Stimulated activated CD4-positive, alpha-beta T cell treated with anti-CD3 and anti-CD28 coated beads, Interleukin-15, amount 100 ng/mL, for 48 hours (primary cell): ENCODE measurements around the gene HSFX2.
"Not testable (repeated sequence)": the region's sequence is repeated elsewhere in the genome, so short reads cannot be mapped to it uniquely, and the experiment has no call there.

Source experiments
- DNase-seq, 2 donors: peaks; one replicate each; pipeline ENCODE4 v3.0.0-alpha.2; 2020; ENCODE audit warnings: low read depth in 2 of 2

HSFX2 gene

GRCh38 chrX:149590993-149591392 lies 4.1 kb downstream of the HSFX2 start:
- DNase-seq, result not testable (repeated sequence)

GRCh38 chrX:149587359-149587758 lies 7.8 kb downstream of the HSFX2 start, which contains the start of gene MAGEA9B:
TSS of gene MAGEA9B (minus strand) at chrX:149587459. CDS start at chrX:149583179, 4,280 bp downstream.
- not testable (repeated sequence) for DNase-seq

DNA sequence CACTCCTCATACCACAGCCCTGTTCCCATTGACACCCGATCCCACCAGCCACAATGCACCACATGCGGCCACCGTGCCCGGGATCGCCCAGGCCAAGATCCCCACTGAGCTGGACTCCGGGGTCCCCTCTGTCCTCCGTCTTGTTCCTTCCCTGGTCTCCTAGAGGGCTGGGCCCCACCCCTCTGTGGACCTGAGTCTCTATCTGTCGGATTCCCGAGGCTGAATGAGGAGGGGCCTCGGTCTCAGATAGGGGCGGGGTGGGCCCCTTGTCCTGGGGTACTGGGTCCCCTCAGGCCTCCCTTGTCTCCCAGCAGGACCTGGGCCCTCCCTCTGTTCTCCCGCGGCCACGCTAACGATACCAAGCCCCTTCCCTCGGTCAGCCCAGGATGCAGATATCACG lies 9.5 kb downstream of the HSFX2 start:
- not testable (repeated sequence) for DNase-seq

GRCh38 chrX:149573456-149573855 lies 21.7 kb downstream of the HSFX2 start:
- DNase-seq, result not testable (repeated sequence)

GRCh38 chrX:149572743-149573142 lies 22.4 kb downstream of the HSFX2 start:
- no peak for DNase-seq

DNA sequence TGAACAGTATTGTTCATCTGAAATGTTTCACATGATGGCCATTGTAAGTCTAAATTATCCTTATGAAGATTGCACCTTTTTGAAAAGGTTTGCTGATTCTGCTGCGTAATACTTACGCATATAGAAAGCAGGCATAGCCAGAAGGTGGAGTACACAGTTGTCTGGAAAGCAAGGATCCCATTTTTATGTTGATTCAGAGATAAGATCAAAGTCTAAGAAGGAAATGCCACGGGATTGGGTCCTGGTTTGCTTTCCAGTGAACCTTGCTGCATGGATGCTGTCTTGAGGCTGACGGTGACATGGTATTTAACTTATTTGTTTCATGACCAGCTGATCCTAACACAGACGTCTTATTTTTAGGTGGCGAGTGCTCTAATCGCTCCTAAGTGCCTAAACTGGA lies 23.3 kb downstream of the HSFX2 start:
- no peak for DNase-seq

DNA sequence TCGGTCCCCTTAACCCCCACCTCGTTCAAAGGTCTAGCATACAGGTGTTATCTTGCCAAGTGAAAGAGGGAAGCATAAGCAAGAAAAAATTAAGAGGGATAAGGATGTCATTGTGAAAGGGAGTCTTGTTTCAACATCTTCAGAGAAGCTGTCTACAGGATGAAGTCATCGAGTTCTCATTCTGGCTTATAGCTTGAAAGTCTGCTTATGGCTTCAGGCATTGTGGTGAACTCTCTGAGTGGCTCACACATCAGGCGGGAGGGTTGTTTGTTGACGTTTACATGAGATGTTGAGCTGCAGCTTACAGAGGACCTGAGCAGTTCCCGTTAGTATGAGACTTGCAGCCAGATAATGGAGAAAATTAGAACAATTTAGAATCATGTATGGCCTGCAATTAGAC lies 24.4 kb downstream of the HSFX2 start:
- DNase-seq, result no peak

GRCh38 chrX:149569770-149570169 lies 25.3 kb downstream of the HSFX2 start:
- DNase-seq, result no peak

- DNase-seq, result no peak
Measured at GRCh38 chrX:149568701-149569296, 26.3 kb downstream of the HSFX2 start.

DNA sequence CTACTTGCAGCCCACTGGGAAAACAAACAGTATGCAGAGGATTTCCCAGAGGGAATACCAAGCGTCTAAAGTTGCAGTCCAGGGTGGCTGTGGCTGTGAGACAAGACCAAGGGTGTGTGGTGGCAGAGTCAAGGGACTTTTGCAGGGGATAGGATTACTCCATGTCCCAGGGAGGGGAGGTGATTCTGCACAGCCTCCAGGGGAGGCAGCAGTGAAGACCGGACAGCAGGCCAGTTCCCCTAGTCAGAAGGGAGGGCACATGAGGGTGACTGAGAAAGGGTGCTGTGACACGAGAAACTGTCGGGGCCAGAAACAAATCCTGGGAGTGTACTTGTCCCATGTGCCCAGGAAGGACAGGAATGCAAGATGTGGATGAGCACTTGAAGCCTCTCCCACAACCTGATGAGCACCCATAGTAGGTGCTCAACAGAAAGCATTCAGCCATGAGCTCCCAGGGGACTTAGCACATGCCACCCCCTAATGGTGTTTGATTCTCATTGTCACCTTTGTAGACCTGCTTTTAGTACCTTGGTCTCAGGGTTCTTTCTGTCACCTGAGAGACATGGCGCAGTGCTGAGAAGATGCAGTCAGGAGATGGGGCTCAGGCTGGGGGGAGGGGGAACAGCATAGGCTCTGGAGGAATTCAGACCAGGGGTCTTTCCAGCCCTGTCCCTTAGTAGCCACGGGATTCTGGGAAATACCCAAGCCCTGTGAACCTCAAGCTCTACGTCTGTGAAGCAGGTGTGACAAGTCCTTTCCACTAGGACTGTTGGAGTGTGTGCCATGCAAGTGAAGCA lies 27.3 kb downstream of the HSFX2 start:
- no peak for DNase-seq

DNA sequence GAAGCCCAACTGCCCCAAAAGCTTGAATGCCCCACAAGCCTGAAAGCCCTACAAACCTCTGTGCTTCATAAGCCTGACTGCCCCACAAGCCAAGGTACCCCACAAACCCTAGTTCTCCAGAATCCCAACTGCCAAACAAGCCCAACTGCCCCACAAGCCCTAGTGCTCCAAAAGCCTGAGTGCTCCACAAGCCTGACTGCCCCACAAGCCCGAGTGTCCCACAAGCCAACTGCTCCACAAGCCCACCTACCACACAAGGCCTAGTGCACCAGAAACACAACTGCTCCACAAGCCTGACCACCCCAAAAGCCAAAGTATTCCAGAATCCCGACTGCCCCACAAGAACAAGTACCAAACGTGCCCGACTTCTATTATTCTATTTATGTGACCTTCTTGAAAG lies 31.8 kb downstream of the HSFX2 start:
- no peak for DNase-seq

GRCh38 chrX:149555251-149555650 lies 39.9 kb downstream of the HSFX2 start:
- DNase-seq, result not testable (repeated sequence)

DNA sequence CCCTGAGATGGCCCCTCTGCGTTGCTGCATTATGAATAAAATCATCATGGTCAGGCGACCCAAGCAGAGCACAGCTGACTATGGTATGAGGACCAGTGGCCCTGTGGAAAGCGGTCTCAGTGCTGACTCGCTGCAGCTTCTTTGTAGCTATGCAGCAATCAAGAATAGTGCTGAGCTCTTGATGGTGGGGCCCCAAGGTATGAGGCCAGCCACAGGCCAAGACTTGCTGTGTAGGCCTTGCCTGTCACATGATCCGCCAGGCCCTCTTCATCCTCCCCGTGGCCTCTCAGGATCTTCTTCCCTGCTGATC lies 43.2 kb downstream of the HSFX2 start:
- DNase-seq, result not testable (repeated sequence)

GRCh38 chrX:149551245-149551938 lies 43.7 kb downstream of the HSFX2 start:
- not testable (repeated sequence) for DNase-seq

DNA sequence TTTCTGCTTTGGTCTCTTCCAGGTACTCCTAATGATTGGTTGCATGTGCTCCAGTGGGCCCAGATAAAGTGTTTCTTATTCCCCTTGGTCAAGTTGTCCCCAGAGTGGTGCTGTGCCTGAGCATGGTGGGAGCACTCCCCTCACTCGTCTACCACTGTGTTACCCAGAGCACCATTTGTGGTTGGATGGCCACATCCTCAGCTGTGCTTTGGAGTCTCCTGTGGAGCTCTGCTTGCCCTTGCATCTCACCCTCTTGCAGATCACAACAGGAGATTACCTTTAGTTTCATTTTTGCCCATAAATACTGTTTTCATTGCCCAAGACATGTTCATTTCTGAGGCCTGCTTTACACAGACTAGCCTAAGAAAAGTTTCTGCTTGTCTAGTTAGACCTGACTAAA lies 44.7 kb downstream of the HSFX2 start:
- DNase-seq, result not testable (repeated sequence)

DNA sequence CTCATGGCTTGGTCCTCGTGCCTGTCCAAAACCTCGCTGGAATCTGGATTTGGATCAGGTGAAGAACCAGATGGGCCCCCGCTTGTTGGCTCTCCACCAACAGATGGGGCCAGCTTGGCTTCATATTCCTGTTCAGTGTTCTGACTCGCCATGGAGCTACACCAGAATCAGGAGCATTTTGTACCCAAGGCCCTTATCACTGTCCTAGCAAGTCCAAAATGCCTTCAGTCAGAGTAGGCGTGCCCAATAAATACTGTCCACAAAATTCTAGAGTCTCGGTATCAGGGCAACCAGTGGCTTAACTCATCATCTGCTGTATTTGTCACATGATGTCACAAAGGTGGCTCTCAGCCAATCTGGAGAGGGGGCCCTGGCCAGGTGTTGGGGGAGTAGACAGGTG lies 45.4 kb downstream of the HSFX2 start, which contains the start of gene HSFX3:
TSS of gene HSFX3 (minus strand) at position 224 of the 400 bp plus-strand sequence. CDS start at position 152, 72 bp downstream.
- DNase-seq, result not testable (repeated sequence)

DNA sequence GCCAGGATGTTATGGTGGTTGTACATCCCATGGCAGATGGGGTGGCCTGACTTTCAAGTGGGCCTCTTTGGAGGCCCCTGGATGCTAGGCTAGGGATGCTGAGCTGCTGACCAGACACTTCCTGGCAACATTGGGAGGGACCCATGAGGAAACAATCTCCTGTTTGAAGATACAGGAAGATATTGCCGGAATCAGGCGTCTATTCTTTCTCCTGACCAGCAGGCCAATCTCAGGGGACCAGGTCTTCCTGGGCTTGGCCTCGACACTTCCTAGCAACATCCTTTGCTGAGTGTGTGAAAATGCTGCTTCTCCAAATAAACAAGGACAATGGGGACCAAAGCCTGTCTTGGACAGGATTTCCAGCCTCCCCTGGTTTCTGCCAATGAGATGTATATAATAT lies 47.3 kb downstream of the HSFX2 start:
- DNase-seq, result not testable (repeated sequence)

DNA sequence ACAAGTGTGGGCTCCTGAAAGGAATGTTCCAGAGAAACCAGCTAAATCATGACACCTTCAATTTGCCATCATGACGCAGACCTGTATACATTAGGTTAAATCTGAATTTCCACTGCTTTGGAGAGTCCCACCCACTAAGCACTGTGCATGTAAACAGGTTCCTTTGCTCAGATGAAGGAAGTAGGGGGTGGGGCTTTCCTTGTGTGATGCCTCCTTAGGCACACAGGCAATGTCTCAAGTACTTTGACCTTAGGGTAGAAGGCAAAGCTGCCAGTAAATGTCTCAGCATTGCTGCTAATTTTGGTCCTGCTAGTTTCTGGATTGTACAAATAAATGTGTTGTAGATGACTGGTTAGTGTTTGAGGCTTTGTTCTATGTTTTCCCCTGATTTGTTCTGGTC lies 48.2 kb downstream of the HSFX2 start:
- DNase-seq, result not testable (repeated sequence)

- not testable (repeated sequence) for DNase-seq
Measured at GRCh38 chrX:149545545-149546543, 49.3 kb downstream of the HSFX2 start.
